K562 (cell line): ENCODE measurements around the gene FAM200A. TPM values are rescaled to one million over a fixed set of nuclear protein-coding genes. Genes with fewer than 3 reads are reported as not detected.
A peak's percentile ranks its signal among the peaks of the same experiment; 100 is the strongest.

ENCODE experiments used
- BACH1 ChIP-seq: fragments of 200-800 bp; sonication (Bioruptor generic); IDR thresholded peaks from 2 replicates; pipeline ENCODE4 v1.6.1; 2016; ENCODE audit warnings: missing genetic modification characterization, missing compliant biosample characterization
- CBX3 ChIP-seq, 2 experiments: IDR thresholded peaks; 1 replicate in 1 of 2; 2 replicates in 1 of 2; pipeline ENCODE4 v1.6.1; 2012; ENCODE audit warnings: inconsistent platforms in 2 of 2, low read length in 2 of 2, borderline replicate concordance in 1 of 2, control low read depth in 1 of 2
- PCBP1 ChIP-seq: fragments of 200-400 bp; formaldehyde crosslinking; IDR thresholded peaks from 2 replicates; pipeline ENCODE4 v1.6.1; 2018; ENCODE audit warnings: mild to moderate bottlenecking, low read depth, low read length; ENCODE audit not compliant: poor library complexity, severe bottlenecking
- SRSF1 ChIP-seq: fragments of 200-400 bp; formaldehyde crosslinking; IDR thresholded peaks from 2 replicates; pipeline ENCODE4 v1.6.1; 2017; ENCODE audit warnings: mild to moderate bottlenecking, low read depth, low read length, moderate library complexity
- TEAD1 ChIP-seq, 2 experiments: fragments of 450-650 bp in 1 of 2; sonication (generic) in 1 of 2; formaldehyde crosslinking; IDR thresholded peaks; 2 replicates each; pipeline versions ENCODE4 v1.4.0 to v1.8.0; 2020 to 2022; ENCODE audit warnings: mild to moderate bottlenecking in 2 of 2, missing genetic modification reagents in 1 of 2
- ZNF445 ChIP-seq: fragments of 250-450 bp; sonication (Bioruptor Pico); IDR thresholded peaks from 2 replicates; pipeline ENCODE4 v1.4.0; 2020; ENCODE audit warnings: low read depth, mild to moderate bottlenecking, moderate library complexity
- ZNF584 ChIP-seq: fragments of 200-800 bp; sonication (Bioruptor generic); IDR thresholded peaks from 2 replicates; pipeline ENCODE4 v1.6.1; 2016; ENCODE audit warnings: low read depth, mild to moderate bottlenecking, missing genetic modification characterization, missing compliant biosample characterization
- ZNF740 ChIP-seq, 3 experiments: fragments of 200-800 bp in 1 of 3; sonication (Bioruptor generic) in 1 of 3; sonication (generic) in 1 of 3; formaldehyde crosslinking in 1 of 3; IDR thresholded peaks; 2 replicates each; pipeline versions ENCODE4 v1.6.1 to v1.8.0; 2016 to 2022; ENCODE audit warnings: mild to moderate bottlenecking in 2 of 3, missing compliant biosample characterization in 2 of 3, missing genetic modification characterization in 2 of 3, missing genetic modification reagents in 1 of 3
- polyA plus RNA-seq, 8 experiments: library from polyadenylated mRNA; depleted of rRNA in 4 of 8; stranded (reverse) in 5 of 8; unstranded in 3 of 8; fragments of >200 nt; fragmentation: Nextera tagmentation in 2 of 8; fragmentation: Illumina TruSeq in 1 of 8; extraction: Ambion mirVana in 2 of 8; extraction: Trizol in 1 of 8; gene quantifications; 2 replicates each; pipeline versions ENCODE4 v1.2.1 to v1.2.3, GENCODE V29; 2011 to 2014; ENCODE audit warnings: inconsistent platforms in 1 of 8, missing spikeins in 1 of 8
- total RNA-seq, 7 experiments: library from RNA; depleted of rRNA in 6 of 7; stranded (reverse); fragments of >200 nt in 6 of 7; fragmentation: Illumina TruSeq in 2 of 7; extraction: Trizol in 2 of 7; gene quantifications; 2 replicates each; pipeline versions ENCODE4 v1.2.1 to v1.2.3, GENCODE V29; 2011 to 2021; ENCODE audit warnings: low replicate concordance in 1 of 7
- TF ChIP-seq, protein P1 (sequence below): IDR thresholded peaks from 2 replicates; pipeline ENCODE4 v1.6.1; 2011; ENCODE audit not compliant: insufficient read length; ENCODE audit errors: extremely low read depth
- TF ChIP-seq, protein P2 (sequence below): fragments of 450-650 bp; formaldehyde crosslinking; IDR thresholded peaks from 2 replicates; pipeline ENCODE4 v1.4.0; 2020; ENCODE audit warnings: mild to moderate bottlenecking, moderate library complexity
- TF ChIP-seq, protein P3 (sequence below), 3 experiments: IDR thresholded peaks in 2 of 3; conservative IDR thresholded peaks in 1 of 3; 2 replicates each; pipeline ENCODE4 v1.5.1; 2011 to 2012; ENCODE audit warnings: low read length in 3 of 3, mild to moderate bottlenecking in 3 of 3, control low read depth in 2 of 3, improper control_type of control experiment in 1 of 3, inconsistent platforms in 1 of 3, low read depth in 1 of 3, mixed read lengths in 1 of 3, moderate library complexity in 1 of 3; ENCODE audit not compliant: insufficient read depth in 2 of 3

The FAM200A gene
- total and polyA plus RNA-seq, 9 of the 15 experiments (the other 6 are each of a cell fraction or from before 2014, with no cell fraction given): 3.3 to 11.2 (median 8.3) TPM

- TF ChIP-seq BACH1 (tag) (no peak), TEAD1 (CRISPR knock-in tag; IDR thresholded peaks at IDR 0.05) (peak in 1 of 2 experiments; percentile 75; a peak in 1 of 4 replicates), PCBP1 (no peak), SRSF1 (no peak), ZNF445 (CRISPR knock-in tag) (0 out of 2 replicates have a peak, but pooled peaks have one; percentile 39), ZNF740 (CRISPR knock-in tag; IDR thresholded peaks at IDR 0.05) (no peak), ZNF740 (tag; IDR thresholded peaks at IDR 0.05) (no peak), ZNF584 (CRISPR knock-in tag) (no peak), CBX3 (IDR thresholded peaks at IDR 0.05; ENCODE audit: borderline replicate concordance in 1 of 2, low read length in 2 of 2) (peak; percentile 96 to 100)
- TF ChIP-seq, protein P1, sequence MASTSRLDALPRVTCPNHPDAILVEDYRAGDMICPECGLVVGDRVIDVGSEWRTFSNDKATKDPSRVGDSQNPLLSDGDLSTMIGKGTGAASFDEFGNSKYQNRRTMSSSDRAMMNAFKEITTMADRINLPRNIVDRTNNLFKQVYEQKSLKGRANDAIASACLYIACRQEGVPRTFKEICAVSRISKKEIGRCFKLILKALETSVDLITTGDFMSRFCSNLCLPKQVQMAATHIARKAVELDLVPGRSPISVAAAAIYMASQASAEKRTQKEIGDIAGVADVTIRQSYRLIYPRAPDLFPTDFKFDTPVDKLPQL: no peak
- TF ChIP-seq, protein P2, sequence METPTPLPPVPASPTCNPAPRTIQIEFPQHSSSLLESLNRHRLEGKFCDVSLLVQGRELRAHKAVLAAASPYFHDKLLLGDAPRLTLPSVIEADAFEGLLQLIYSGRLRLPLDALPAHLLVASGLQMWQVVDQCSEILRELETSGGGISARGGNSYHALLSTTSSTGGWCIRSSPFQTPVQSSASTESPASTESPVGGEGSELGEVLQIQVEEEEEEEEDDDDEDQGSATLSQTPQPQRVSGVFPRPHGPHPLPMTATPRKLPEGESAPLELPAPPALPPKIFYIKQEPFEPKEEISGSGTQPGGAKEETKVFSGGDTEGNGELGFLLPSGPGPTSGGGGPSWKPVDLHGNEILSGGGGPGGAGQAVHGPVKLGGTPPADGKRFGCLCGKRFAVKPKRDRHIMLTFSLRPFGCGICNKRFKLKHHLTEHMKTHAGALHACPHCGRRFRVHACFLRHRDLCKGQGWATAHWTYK (CRISPR knock-in tag): no peak
- TF ChIP-seq, protein P3, sequence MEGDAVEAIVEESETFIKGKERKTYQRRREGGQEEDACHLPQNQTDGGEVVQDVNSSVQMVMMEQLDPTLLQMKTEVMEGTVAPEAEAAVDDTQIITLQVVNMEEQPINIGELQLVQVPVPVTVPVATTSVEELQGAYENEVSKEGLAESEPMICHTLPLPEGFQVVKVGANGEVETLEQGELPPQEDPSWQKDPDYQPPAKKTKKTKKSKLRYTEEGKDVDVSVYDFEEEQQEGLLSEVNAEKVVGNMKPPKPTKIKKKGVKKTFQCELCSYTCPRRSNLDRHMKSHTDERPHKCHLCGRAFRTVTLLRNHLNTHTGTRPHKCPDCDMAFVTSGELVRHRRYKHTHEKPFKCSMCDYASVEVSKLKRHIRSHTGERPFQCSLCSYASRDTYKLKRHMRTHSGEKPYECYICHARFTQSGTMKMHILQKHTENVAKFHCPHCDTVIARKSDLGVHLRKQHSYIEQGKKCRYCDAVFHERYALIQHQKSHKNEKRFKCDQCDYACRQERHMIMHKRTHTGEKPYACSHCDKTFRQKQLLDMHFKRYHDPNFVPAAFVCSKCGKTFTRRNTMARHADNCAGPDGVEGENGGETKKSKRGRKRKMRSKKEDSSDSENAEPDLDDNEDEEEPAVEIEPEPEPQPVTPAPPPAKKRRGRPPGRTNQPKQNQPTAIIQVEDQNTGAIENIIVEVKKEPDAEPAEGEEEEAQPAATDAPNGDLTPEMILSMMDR (IDR thresholded peaks at IDR 0.05 in 2 of 3, conservative IDR thresholded peaks at IDR 0.05 in 1 of 3; ENCODE audit: insufficient read depth in 2 of 3, low read depth in 1 of 3, low read length in 3 of 3): no peak
These were observed 20.6 kb downstream of the FAM200A start (continued) for GRCh38 chr7:99531354-99531765.
